ENCODE results near the gene LAIR1. TPM values are rescaled to one million over a fixed set of nuclear protein-coding genes. Genes with fewer than 3 reads are reported as not detected.
"Not testable (repeated sequence)": the region's sequence is repeated elsewhere in the genome, so short reads cannot be mapped to it uniquely, and the experiment has no call there.

LAIR1 gene
- polyA plus RNA-seq, 1 donor (not counting 4 experiments of a cell fraction or from before 2014, with no cell fraction given): not detected

- Histone ChIP-seq H3K79me2 (ENCODE audit: control insufficient read depth, insufficient read depth, low read length) (no peaks in the 10 kb centered on the region), H3K9me3 (ENCODE audit: control insufficient read depth, low read depth, low read length) (no peaks in the 10 kb centered on the region), H2AFZ (ENCODE audit: control insufficient read depth, low read length) (no peak overlapping the region), H4K20me1 (ENCODE audit: control insufficient read depth, extremely low read depth, insufficient read depth, low read length) (no peaks in the 10 kb centered on the region), H3K27me3 (ENCODE audit: control insufficient read depth, extremely low read depth, insufficient read depth, low read length) (peaks cover 6% of the 10 kb centered on the region), H3K4me1 (ENCODE audit: control insufficient read depth, extremely low read depth, insufficient read depth, low read length) (no peaks in the 10 kb centered on the region), H3K9me1 (ENCODE audit: control insufficient read depth, extremely low read depth, insufficient read depth, low read length) (no peaks in the 10 kb centered on the region), H3K4me3 (ENCODE audit: control insufficient read depth in 2 of 3, extremely low read depth in 1 of 3, insufficient read depth in 2 of 3, low read depth in 1 of 3, low read length in 3 of 3) (no peak overlapping the region), H3K4me2 (ENCODE audit: control insufficient read depth, extremely low read depth, insufficient read depth, low read depth, low read length) (no peak overlapping the region), H3K27ac (ENCODE audit: control insufficient read depth, insufficient read depth, low read length) (no peak overlapping the region), H3K9ac (ENCODE audit: control insufficient read depth, extremely low read depth, insufficient read depth, low read length) (no peak overlapping the region), H3K36me3 (ENCODE audit: control insufficient read depth in 2 of 2, extremely low read depth in 1 of 2, insufficient read depth in 2 of 2, low read length in 2 of 2) (no peaks in the 10 kb centered on the region)
- TF ChIP-seq, protein P1, sequence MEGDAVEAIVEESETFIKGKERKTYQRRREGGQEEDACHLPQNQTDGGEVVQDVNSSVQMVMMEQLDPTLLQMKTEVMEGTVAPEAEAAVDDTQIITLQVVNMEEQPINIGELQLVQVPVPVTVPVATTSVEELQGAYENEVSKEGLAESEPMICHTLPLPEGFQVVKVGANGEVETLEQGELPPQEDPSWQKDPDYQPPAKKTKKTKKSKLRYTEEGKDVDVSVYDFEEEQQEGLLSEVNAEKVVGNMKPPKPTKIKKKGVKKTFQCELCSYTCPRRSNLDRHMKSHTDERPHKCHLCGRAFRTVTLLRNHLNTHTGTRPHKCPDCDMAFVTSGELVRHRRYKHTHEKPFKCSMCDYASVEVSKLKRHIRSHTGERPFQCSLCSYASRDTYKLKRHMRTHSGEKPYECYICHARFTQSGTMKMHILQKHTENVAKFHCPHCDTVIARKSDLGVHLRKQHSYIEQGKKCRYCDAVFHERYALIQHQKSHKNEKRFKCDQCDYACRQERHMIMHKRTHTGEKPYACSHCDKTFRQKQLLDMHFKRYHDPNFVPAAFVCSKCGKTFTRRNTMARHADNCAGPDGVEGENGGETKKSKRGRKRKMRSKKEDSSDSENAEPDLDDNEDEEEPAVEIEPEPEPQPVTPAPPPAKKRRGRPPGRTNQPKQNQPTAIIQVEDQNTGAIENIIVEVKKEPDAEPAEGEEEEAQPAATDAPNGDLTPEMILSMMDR (optimal IDR thresholded peaks at IDR 0.05 in 1 of 3, IDR thresholded peaks at IDR 0.05 in 1 of 3, conservative IDR thresholded peaks at IDR 0.05 in 1 of 3; ENCODE audit: extremely low read depth in 1 of 3, insufficient read depth in 2 of 3, low read length in 3 of 3): no peak
- TF ChIP-seq EZH2 (IDR thresholded peaks at IDR 0.05; ENCODE audit: low read length): no peak
- DNase-seq (ENCODE audit: low read depth, low spot score) (no peak), FAIRE-seq (no peak)
- dilution Hi-C loops (cut with MboI; ENCODE audit: extremely low pct_ligation_motif_present, low sequenced_read_pairs): no loop called here
Observed at GRCh38 chr19:54383330-54383729, 18.6 kb upstream of the LAIR1 start.

- H3K9me3 ChIP-seq (ENCODE audit: control insufficient read depth, low read depth, low read length); H3K9ac ChIP-seq (ENCODE audit: control insufficient read depth, extremely low read depth, insufficient read depth, low read length); H3K9me1 ChIP-seq (ENCODE audit: control insufficient read depth, extremely low read depth, insufficient read depth, low read length); H3K4me3 ChIP-seq (ENCODE audit: control insufficient read depth in 2 of 3, extremely low read depth in 1 of 3, insufficient read depth in 2 of 3, low read depth in 1 of 3, low read length in 3 of 3); H3K4me2 ChIP-seq (ENCODE audit: control insufficient read depth, extremely low read depth, insufficient read depth, low read depth, low read length); H2AFZ ChIP-seq (ENCODE audit: control insufficient read depth, low read length); H3K79me2 ChIP-seq (ENCODE audit: control insufficient read depth, insufficient read depth, low read length); H3K4me1 ChIP-seq (ENCODE audit: control insufficient read depth, extremely low read depth, insufficient read depth, low read length); dilution Hi-C loops (cut with MboI; ENCODE audit: extremely low pct_ligation_motif_present, low sequenced_read_pairs); H3K27ac ChIP-seq (ENCODE audit: control insufficient read depth, insufficient read depth, low read length); H3K36me3 ChIP-seq (ENCODE audit: control insufficient read depth in 2 of 2, extremely low read depth in 1 of 2, insufficient read depth in 2 of 2, low read length in 2 of 2); H3K27me3 ChIP-seq (ENCODE audit: control insufficient read depth, extremely low read depth, insufficient read depth, low read length); H4K20me1 ChIP-seq (ENCODE audit: control insufficient read depth, extremely low read depth, insufficient read depth, low read length); FAIRE-seq; DNase-seq (ENCODE audit: low read depth, low spot score): not testable (repeated sequence)
Observed at GRCh38 chr19:54382041-54382440, 17.3 kb upstream of the LAIR1 start.

DNA sequence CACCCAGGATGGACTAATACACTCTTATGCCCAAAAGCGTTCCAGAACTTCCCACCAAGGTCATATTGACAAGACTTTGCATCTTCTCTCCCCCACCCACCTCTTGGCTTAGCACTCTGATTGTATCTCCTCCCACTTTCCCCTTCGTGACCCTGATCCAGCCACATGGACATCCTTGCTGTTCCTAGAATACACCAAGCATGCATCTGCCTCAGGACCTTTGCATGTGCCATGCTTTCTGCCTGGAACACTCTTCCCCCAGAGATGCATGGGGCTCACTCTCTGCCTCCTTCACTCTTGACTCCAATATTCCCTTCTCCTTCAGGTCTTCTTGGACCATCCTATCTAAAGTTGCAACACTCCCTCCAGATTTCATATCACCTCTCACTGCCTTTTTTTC is 16.2 kb upstream of the LAIR1 start:
- Histone ChIP-seq H3K79me2 (ENCODE audit: control insufficient read depth, insufficient read depth, low read length) (no peaks in the 10 kb centered on the region), H3K27me3 (ENCODE audit: control insufficient read depth, extremely low read depth, insufficient read depth, low read length) (no peaks in the 10 kb centered on the region), H3K9me1 (ENCODE audit: control insufficient read depth, extremely low read depth, insufficient read depth, low read length) (no peaks in the 10 kb centered on the region), H3K4me1 (ENCODE audit: control insufficient read depth, extremely low read depth, insufficient read depth, low read length) (no peaks in the 10 kb centered on the region), H3K9me3 (ENCODE audit: control insufficient read depth, low read depth, low read length) (no peaks in the 10 kb centered on the region), H2AFZ (ENCODE audit: control insufficient read depth, low read length) (no peak overlapping the region), H4K20me1 (ENCODE audit: control insufficient read depth, extremely low read depth, insufficient read depth, low read length) (no peaks in the 10 kb centered on the region), H3K4me2 (ENCODE audit: control insufficient read depth, extremely low read depth, insufficient read depth, low read depth, low read length) (no peak overlapping the region), H3K27ac (ENCODE audit: control insufficient read depth, insufficient read depth, low read length) (no peak overlapping the region), H3K9ac (ENCODE audit: control insufficient read depth, extremely low read depth, insufficient read depth, low read length) (no peak overlapping the region), H3K4me3 (ENCODE audit: control insufficient read depth in 2 of 3, extremely low read depth in 1 of 3, insufficient read depth in 2 of 3, low read depth in 1 of 3, low read length in 3 of 3) (no peak overlapping the region), H3K36me3 (ENCODE audit: control insufficient read depth in 2 of 2, extremely low read depth in 1 of 2, insufficient read depth in 2 of 2, low read length in 2 of 2) (no peaks in the 10 kb centered on the region)
- TF ChIP-seq, protein P1 (optimal IDR thresholded peaks at IDR 0.05 in 1 of 3, IDR thresholded peaks at IDR 0.05 in 1 of 3, conservative IDR thresholded peaks at IDR 0.05 in 1 of 3; ENCODE audit: extremely low read depth in 1 of 3, insufficient read depth in 2 of 3, low read length in 3 of 3): no peak
- no peak for TF ChIP-seq EZH2 (IDR thresholded peaks at IDR 0.05; ENCODE audit: low read length)
- no peak for DNase-seq (ENCODE audit: low read depth, low spot score)
- dilution Hi-C loops (cut with MboI; ENCODE audit: extremely low pct_ligation_motif_present, low sequenced_read_pairs): no loop called here
- FAIRE-seq: no peak
